B cell (primary cell): ENCODE measurements around the gene RIMBP2. TPM values are rescaled to one million over a fixed set of nuclear protein-coding genes. Genes with fewer than 3 reads are reported as not detected.
"Not testable (repeated sequence)": the region's sequence is repeated elsewhere in the genome, so short reads cannot be mapped to it uniquely, and the experiment has no call there.

Experiments
- ATAC-seq: fragments of 200-7000 bp; cut with Tn5 transposase; one replicate; pipeline ENCODE4 v1.10.0; 2021; ENCODE audit warnings: low read depth, mild to moderate bottlenecking, moderate number of reproducible peaks, moderate library complexity
- CTCF ChIA-PET: fragments of 350-600 bp; sonication (Branson Sonifier 250); formaldehyde crosslinking; loops from one replicate; lab custom pipeline; 2021; ENCODE audit warnings: antibody characterized with exemption, inconsistent platforms; lab: Charles Lee
- POLR2A ChIA-PET: fragments of 350-600 bp; sonication (Branson Sonifier 250); formaldehyde crosslinking; loops from one replicate; lab custom pipeline; 2021; ENCODE audit warnings: antibody characterized with exemption; lab: Charles Lee
- DNase-seq: peaks from one replicate; pipeline ENCODE4 v3.0.0; 2013
- H2AFZ ChIP-seq: 2 replicates; pipeline ENCODE4 v1.6.1; 2012; ENCODE audit warnings: mild to moderate bottlenecking, low read depth, low read length; ENCODE audit not compliant: insufficient read depth, poor library complexity, severe bottlenecking
- H3K27ac ChIP-seq, 2 donors: 1 replicate in 1 of 2; 2 replicates in 1 of 2; pipeline ENCODE4 v1.5.1; 2012 to 2013; ENCODE audit warnings: low read length in 2 of 2, mild to moderate bottlenecking in 2 of 2, moderate library complexity in 1 of 2
- H3K27me3 ChIP-seq, 4 experiments: fragments of 200-600 bp in 1 of 4; sonication (generic) in 1 of 4; replicated peaks in 1 of 4; 1 replicate in 2 of 4; 2 replicates in 2 of 4; pipeline versions ENCODE4 v1.6.1 to v1.7.0; 2013 to 2016; ENCODE audit warnings: low read length in 3 of 4, mild to moderate bottlenecking in 2 of 4, mixed read lengths in 1 of 4, moderate library complexity in 1 of 4; ENCODE audit not compliant: insufficient read depth in 4 of 4, control insufficient read depth in 3 of 4; ENCODE audit errors: control extremely low read depth in 1 of 4
- H3K36me3 ChIP-seq, 2 experiments: replicated peaks in 1 of 2; 1 replicate in 1 of 2; 2 replicates in 1 of 2; pipeline versions ENCODE4 v1.6.1 to v1.7.1; 2013; ENCODE audit warnings: low read length in 1 of 2; ENCODE audit not compliant: insufficient read depth in 2 of 2, control insufficient read depth in 1 of 2; ENCODE audit errors: control extremely low read depth in 1 of 2, extremely low read depth in 1 of 2
- H3K4me1 ChIP-seq, 2 donors: fragments of 200-600 bp in 1 of 2; sonication (generic) in 1 of 2; 1 replicate in 1 of 2; 2 replicates in 1 of 2; pipeline versions ENCODE4 v1.5.1 to v1.6.1; 2013 to 2017; ENCODE audit warnings: low read length in 2 of 2; ENCODE audit not compliant: control insufficient read depth in 2 of 2, insufficient read depth in 2 of 2
- H3K4me2 ChIP-seq: replicated peaks from 2 replicates; pipeline ENCODE3; 2012; ENCODE audit warnings: mild to moderate bottlenecking, low read depth, low read length; ENCODE audit not compliant: poor library complexity, severe bottlenecking
- H3K4me3 ChIP-seq, 5 experiments: fragments of 200-600 bp in 1 of 5; sonication (generic) in 1 of 5; 1 replicate in 3 of 5; 2 replicates in 2 of 5; pipeline versions ENCODE4 v1.5.1 to v1.7.0; 2011 to 2016; ENCODE audit warnings: low read length in 4 of 5, mild to moderate bottlenecking in 4 of 5, low read depth in 2 of 5, control low read depth in 1 of 5, moderate library complexity in 1 of 5; ENCODE audit not compliant: insufficient read depth in 1 of 5; ENCODE audit errors: control extremely low read depth in 1 of 5, extremely low read depth in 1 of 5
- H3K79me2 ChIP-seq: fragments of 200-600 bp; sonication (generic); one replicate; pipeline ENCODE4 v1.6.0; 2016; ENCODE audit warnings: low read length; ENCODE audit not compliant: control insufficient read depth, insufficient read depth
- H3K9ac ChIP-seq: fragments of 200-600 bp; sonication (generic); 2 replicates; pipeline ENCODE4 v1.6.1; 2017; ENCODE audit warnings: mild to moderate bottlenecking, low read length, moderate library complexity
- H3K9me3 ChIP-seq, 3 donors: one replicate each; pipeline versions ENCODE4 v1.6.1 to v1.7.1; 2013; ENCODE audit warnings: low read length in 2 of 3; ENCODE audit not compliant: control insufficient read depth in 2 of 3, insufficient read depth in 1 of 3; ENCODE audit errors: control extremely low read depth in 1 of 3
- H4K20me1 ChIP-seq: 2 replicates; pipeline ENCODE4 v1.6.0; 2012; ENCODE audit warnings: mild to moderate bottlenecking, low read length; ENCODE audit not compliant: insufficient read depth, control insufficient read depth, poor library complexity, severe bottlenecking
- H3K27ac Mint-ChIP-seq: one replicate; pipeline ENCODE4 v1.8.0; 2021; ENCODE audit warnings: mixed read lengths
- H3K27me3 Mint-ChIP-seq: one replicate; pipeline ENCODE4 v1.8.0; 2021; ENCODE audit warnings: mixed read lengths
- H3K4me1 Mint-ChIP-seq: one replicate; pipeline ENCODE4 v1.8.0; 2021; ENCODE audit warnings: mixed read lengths
- H3K4me3 Mint-ChIP-seq: one replicate; pipeline ENCODE4 v1.8.0; 2021; ENCODE audit warnings: mixed read lengths
- H3K9me3 Mint-ChIP-seq: one replicate; pipeline ENCODE4 v1.8.0; 2022; ENCODE audit warnings: mixed read lengths; ENCODE audit not compliant: insufficient read depth
- CTCF ChIP-seq: fragments of 200-600 bp; IDR thresholded peaks from one replicate; pipeline ENCODE4 v1.8.0; 2022; ENCODE audit warnings: antibody characterized with exemption, mild to moderate bottlenecking
- EZH2 ChIP-seq: IDR thresholded peaks from 2 replicates; pipeline ENCODE4 v1.6.1; 2012; ENCODE audit warnings: borderline replicate concordance, low read depth, mild to moderate bottlenecking, moderate library complexity, low read length; ENCODE audit not compliant: insufficient read depth, poor library complexity, severe bottlenecking
- WGBS: methylation state at CpG from one replicate; pipeline ENCODE4 v1.1.5; 2013; ENCODE audit warnings: missing lambda C conversion rate; ENCODE audit not compliant: insufficient coverage; 5-methylcytosine and 5-hydroxymethylcytosine counted together
- intact Hi-C: fragments of 100-400 bp; cut with micrococcal nuclease; formaldehyde crosslinking; loops from one replicate; pipeline ENCODE4 v1.10.0; 2022
- polyA plus RNA-seq: library from polyadenylated mRNA; depleted of rRNA; stranded (reverse); fragments of >200 nt; gene quantifications from 2 replicates; pipeline ENCODE4 v1.2.3, GENCODE V29; 2012
- total RNA-seq, 2 donors: library from RNA; stranded (reverse); fragments of 120-200 nt in 1 of 2; gene quantifications; 1 replicate in 1 of 2; 2 replicates in 1 of 2; pipeline versions ENCODE4 v1.2.3 to v1.2.4, GENCODE V29; 2013 to 2022

Gene RIMBP2
- total and polyA plus RNA-seq, 2 donors (not counting 1 experiment from before 2014, with no cell fraction given), result not detected

GRCh38 chr12:130646716-130647370, 69.3 kb downstream of the RIMBP2 start:
- Mint-ChIP-seq H3K27me3 (no peaks in the 10 kb centered on the region), H3K4me3 (no peak overlapping the region), H3K9me3 (no peaks in the 10 kb centered on the region), H3K4me1 (no peaks in the 10 kb centered on the region), H3K27ac (no peak overlapping the region)
- H2AFZ ChIP-seq, result no peak overlapping the region
- CTCF ChIA-PET, result no interaction called here
- intact Hi-C loops, result no loop called here
- no peak overlapping the region for H3K27ac ChIP-seq
- ATAC-seq (no peak), DNase-seq (no peak)
- no peaks in the 10 kb centered on the region for H3K79me2 ChIP-seq
- no peaks in the 10 kb centered on the region for H3K36me3 ChIP-seq
- TF ChIP-seq EZH2, result no peak
- TF ChIP-seq CTCF, result no peak
- peaks cover 0 to 24% (median 0%) of the 10 kb centered on the region in 3 donors for H3K9me3 ChIP-seq
- H3K9ac ChIP-seq, result no peak overlapping the region
- no peaks in the 10 kb centered on the region for H3K4me1 ChIP-seq
- H3K4me2 ChIP-seq, result no peak overlapping the region
- no peak overlapping the region for H3K4me3 ChIP-seq
- POLR2A ChIA-PET, result no interaction called here
- no peaks in the 10 kb centered on the region for H3K27me3 ChIP-seq
- H4K20me1 ChIP-seq, result no peaks in the 10 kb centered on the region
- WGBS, result 88% methylated on average over 12 of the region's 16 CpGs

- H3K79me2 ChIP-seq, H3K4me1 Mint-ChIP-seq, H3K9ac ChIP-seq, H3K27ac Mint-ChIP-seq, H3K4me3 ChIP-seq, H3K27me3 Mint-ChIP-seq, intact Hi-C loops, H3K4me1 ChIP-seq, DNase-seq, CTCF ChIA-PET, H3K9me3 Mint-ChIP-seq, H3K36me3 ChIP-seq, H3K27ac ChIP-seq, H2AFZ ChIP-seq, H3K4me2 ChIP-seq, POLR2A ChIA-PET, H3K4me3 Mint-ChIP-seq, H4K20me1 ChIP-seq, ATAC-seq, H3K27me3 ChIP-seq: not testable (repeated sequence)
- H3K9me3 ChIP-seq, result peaks cover 0 to 24% (median 0%) of the 10 kb centered on the region in 3 donors
- 10% methylated on average over 2 of the region's 4 CpGs for WGBS
Measured at GRCh38 chr12:130646191-130646590, 69.9 kb downstream of the RIMBP2 start.
